ENCODE measurements around the gene DLL4. TPM values are rescaled to one million over a fixed set of nuclear protein-coding genes. Genes with fewer than 3 reads are reported as not detected.
A peak's percentile ranks its signal among the peaks of the same experiment; 100 is the strongest.

Gene DLL4
- total and polyA plus RNA-seq, 10 of the 15 experiments (the other 5 are each of a cell fraction or from before 2014, with no cell fraction given): 0.04 to 0.16 (median 0.09) TPM; not detected in 6

GRCh38 chr15:40891810-40892446 is 37.2 kb upstream of the DLL4 start (continued):
- TF ChIP-seq E2F4 (IDR thresholded peaks at IDR 0.05; ENCODE audit: low read depth, low read length): no peak
- TF ChIP-seq RELA (IDR thresholded peaks at IDR 0.05; ENCODE audit: borderline replicate concordance, partially characterized antibody): no peak
- no peak for TF ChIP-seq TBL1XR1 (IDR thresholded peaks at IDR 0.05; ENCODE audit: low read depth, low read length)
- TF ChIP-seq TCF3 (IDR thresholded peaks at IDR 0.05; ENCODE audit: borderline replicate concordance, insufficient read depth, low read depth, low read length): peak; percentile 21; the same call in 1 of the 2 replicates

GRCh38 chr15:40892447-40893012 is 36.6 kb upstream of the DLL4 start:
- H3K4me1 ChIP-seq (ENCODE audit: control insufficient read depth, insufficient read depth, low read length): peaks cover 21% of the 10 kb centered on the region
- ChIA-PET CTCF (interaction anchor here (0.6 to 4.8 kb wide), 31 partner anchors 10 to 470 kb away, joined by 3 to 37 read pairs (median 5); partner anchors contain the start of genes DNAJC17, PPP1R14D, RAD51 and SPINT1), SMC1A (ENCODE audit: uncharacterized antibody, unreplicated experiment) (interaction anchor here (0.9 to 13.4 kb wide), 20 partner anchors 9 to 372 kb away, joined by 3 to 454 read pairs (median 4); partner anchors contain the start of gene RHOV), POLR2A (interaction anchor here (0.9 to 5.7 kb wide), 5 partner anchors 12 to 186 kb away, joined by 3 to 220 read pairs (median 9); partner anchors contain the start of gene RHOV), RAD21 (ENCODE audit: unreplicated experiment) (interaction anchor here (0.5 to 14.9 kb wide), 25 partner anchors 9 to 436 kb away, joined by 3 to 551 read pairs (median 5); partner anchors contain the start of genes CCDC32, DNAJC17, RAD51 and RHOV)
- WGBS (ENCODE audit: insufficient coverage, insufficient replicate concordance, low lambda C conversion rate, missing lambda C conversion rate): 68% methylated on average over 2 of the region's 2 CpGs
- DNase-seq (ENCODE audit: low read depth, low spot score) (no peak), ATAC-seq (no peak), FAIRE-seq (no peak)
- no peaks in the 10 kb centered on the region; a peak in 1 of 4 replicates for H3K36me3 ChIP-seq (ENCODE audit: control insufficient read depth in 2 of 2, insufficient read depth in 2 of 2, low read length in 1 of 2)
- no peak overlapping the region for H3K4me3 ChIP-seq
- H2AFZ ChIP-seq (ENCODE audit: control insufficient read depth, low read depth, low read length): no peak overlapping the region
- no peaks in the 10 kb centered on the region for H3K9me3 ChIP-seq (replicated peaks; ENCODE audit: control insufficient read depth, insufficient read depth, low read length)
- no TSS peak for BruUV-seq (replicated peaks)
- H4K20me1 ChIP-seq (ENCODE audit: control insufficient read depth, insufficient read depth): no peaks in the 10 kb centered on the region
- in situ Hi-C loops (cut with MboI) (loop anchor here (5.0 kb wide), 1 partner anchor 35 kb away; no protein-coding TSS in a partner anchor), intact Hi-C loops (cut with micrococcal nuclease; ENCODE audit: unreplicated experiment) (loop anchor here (5.0 kb wide), 2 partner anchors 140 to 195 kb away; partner anchors contain the start of gene RAD51)
- no peak overlapping the region for H3K27ac ChIP-seq (ENCODE audit: control insufficient read depth, insufficient read depth)
- H3K79me2 ChIP-seq (ENCODE audit: control insufficient read depth, insufficient read depth, low read length): peaks cover 20% of the 10 kb centered on the region
- H3K4me2 ChIP-seq (ENCODE audit: control insufficient read depth, insufficient read depth): no peak overlapping the region
- no peak overlapping the region for H3K9ac ChIP-seq (ENCODE audit: control insufficient read depth, insufficient read depth, low read length)
- H3K27me3 ChIP-seq (replicated peaks in 1 of 2; ENCODE audit: control insufficient read depth in 2 of 2, insufficient read depth in 2 of 2, low read length in 1 of 2): no peaks in the 10 kb centered on the region
- TF ChIP-seq ZBED1 (IDR thresholded peaks at IDR 0.05; ENCODE audit: borderline replicate concordance) (no peak), MXI1 (IDR thresholded peaks at IDR 0.05; ENCODE audit: low read depth, low read length) (no peak), PKNOX1 (IDR thresholded peaks at IDR 0.05) (no peak), HDAC6 (IDR thresholded peaks at IDR 0.05; ENCODE audit: unreplicated experiment) (no peak), SIN3A (IDR thresholded peaks at IDR 0.05; ENCODE audit: low read depth, low read length) (no peak), USF2 (IDR thresholded peaks at IDR 0.05; ENCODE audit: borderline replicate concordance, low read depth, low read length) (no peak), RFX5 (IDR thresholded peaks at IDR 0.05; ENCODE audit: low read depth, low read length) (no peak), ZNF217 (IDR thresholded peaks at IDR 0.05) (no peak), DPF2 (IDR thresholded peaks at IDR 0.05) (no peak), SMAD5 (IDR thresholded peaks at IDR 0.05; ENCODE audit: low read depth) (no peak), SPI1 (IDR thresholded peaks at IDR 0.05; ENCODE audit: borderline replicate concordance, insufficient read depth, low read depth, low read length) (no peak), ZNF207 (IDR thresholded peaks at IDR 0.05; ENCODE audit: borderline replicate concordance) (no peak)

Measured in GM12878 (cell line).